ENCODE measurements around the gene CMTR2. TPM values are rescaled to one million over a fixed set of nuclear protein-coding genes. Genes with fewer than 3 reads are reported as not detected.
A peak's percentile ranks its signal among the peaks of the same experiment; 100 is the strongest.
"Not testable (repeated sequence)": the region's sequence is repeated elsewhere in the genome, so short reads cannot be mapped to it uniquely, and the experiment has no call there.

CMTR2 gene
- total RNA-seq, 1 donor from 2014 or later, result 23.1 TPM

GRCh38 chr16:71297341-71297634, 8.1 kb upstream of the CMTR2 start:
- no peaks in the 10 kb centered on the region for H3K4me1 ChIP-seq
- H3K4me3 ChIP-seq, result no peak overlapping the region
- intact Hi-C loops (cut with DNase I), result no loop called here
- no peaks in the 10 kb centered on the region for H3K27me3 ChIP-seq
- no peak for TF ChIP-seq CTCF (IDR thresholded peaks at IDR 0.05)
- no peak for DNase-seq (ENCODE audit: low spot score in 2 of 2)
- H3K27ac ChIP-seq, result no peak overlapping the region
- no peaks in the 10 kb centered on the region for H3K9me3 ChIP-seq
- no peaks in the 10 kb centered on the region for H3K36me3 ChIP-seq

DNA sequence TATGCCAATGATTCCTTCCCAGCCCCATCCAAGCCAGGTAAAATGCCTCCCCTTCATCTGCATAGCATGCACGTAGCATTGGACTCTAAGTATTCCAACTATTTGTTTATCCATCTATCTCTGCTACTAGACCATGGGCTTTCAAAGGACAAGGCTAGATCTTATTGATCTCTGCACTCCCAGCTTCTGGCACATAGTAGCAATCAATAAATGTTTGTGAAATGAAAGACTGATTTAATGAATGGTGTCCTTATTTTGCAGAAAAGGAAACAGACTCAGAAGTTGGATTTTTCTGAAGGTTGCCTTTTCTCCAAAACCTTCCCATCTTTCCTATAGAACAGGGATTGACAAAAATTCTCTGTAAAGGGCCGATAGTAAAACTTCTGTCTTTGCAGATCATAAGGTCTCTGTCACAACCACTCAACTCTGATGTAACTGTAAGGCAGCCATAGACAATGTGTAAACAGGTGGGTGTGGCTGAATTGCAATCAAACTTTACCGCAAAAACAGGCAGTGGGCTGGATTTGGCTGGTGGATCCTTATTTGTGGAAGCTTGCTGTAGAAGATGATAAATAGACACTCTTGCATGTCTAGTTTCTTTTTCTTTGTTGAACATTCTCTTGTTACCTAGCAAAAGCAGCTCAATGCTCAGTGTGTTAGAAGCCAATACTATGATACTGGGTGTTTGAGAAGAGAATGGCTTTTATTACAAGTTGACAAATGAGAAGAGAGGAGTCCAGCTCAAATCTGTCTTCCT, 7.6 kb upstream of the CMTR2 start:
- no peaks in the 10 kb centered on the region for H3K9me3 ChIP-seq
- intact Hi-C loops (cut with DNase I), result no loop called here
- no peak for TF ChIP-seq CTCF (IDR thresholded peaks at IDR 0.05)
- H3K27ac ChIP-seq, result no peak overlapping the region
- H3K27me3 ChIP-seq, result no peaks in the 10 kb centered on the region
- DNase-seq (ENCODE audit: low spot score in 2 of 2), result no peak
- H3K4me1 ChIP-seq, result no peaks in the 10 kb centered on the region
- no peaks in the 10 kb centered on the region for H3K36me3 ChIP-seq
- no peak overlapping the region for H3K4me3 ChIP-seq

DNA sequence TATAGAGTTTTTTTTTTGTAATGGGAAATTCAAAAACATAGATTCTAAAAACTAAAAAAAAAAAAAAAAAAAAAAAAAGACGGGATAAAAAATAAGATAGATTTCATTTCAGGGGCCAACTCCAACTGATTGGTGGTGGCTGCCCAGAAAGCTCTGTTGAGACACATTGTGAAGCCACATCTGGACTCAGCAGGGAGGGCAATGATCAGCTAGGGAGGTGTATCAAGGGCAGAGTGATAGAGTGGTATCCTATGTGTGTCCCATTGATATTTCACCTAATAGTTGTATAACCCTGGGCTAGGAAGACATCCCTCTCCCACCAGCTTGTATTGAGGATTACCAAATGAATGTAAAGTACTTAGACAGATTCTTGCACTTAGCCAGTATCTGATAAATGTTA, 6.7 kb upstream of the CMTR2 start:
- H3K4me3 ChIP-seq, result no peak overlapping the region
- TF ChIP-seq CTCF (IDR thresholded peaks at IDR 0.05), result no peak
- H3K27me3 ChIP-seq, result no peaks in the 10 kb centered on the region
- DNase-seq (ENCODE audit: low spot score in 2 of 2), result no peak
- no peaks in the 10 kb centered on the region for H3K4me1 ChIP-seq
- H3K9me3 ChIP-seq, result no peaks in the 10 kb centered on the region
- no peak overlapping the region for H3K27ac ChIP-seq
- H3K36me3 ChIP-seq, result no peaks in the 10 kb centered on the region
- intact Hi-C loops (cut with DNase I), result no loop called here

GRCh38 chr16:71293919-71294318, 4.7 kb upstream of the CMTR2 start:
- H3K27ac ChIP-seq, result no peak overlapping the region
- H3K36me3 ChIP-seq, result no peaks in the 10 kb centered on the region
- no peaks in the 10 kb centered on the region for H3K4me1 ChIP-seq
- H3K27me3 ChIP-seq, result no peaks in the 10 kb centered on the region
- intact Hi-C loops (cut with DNase I), result no loop called here
- no peak for TF ChIP-seq CTCF (IDR thresholded peaks at IDR 0.05)
- no peak for DNase-seq (ENCODE audit: low spot score in 2 of 2)
- H3K4me3 ChIP-seq, result no peak overlapping the region
- H3K9me3 ChIP-seq, result no peaks in the 10 kb centered on the region

DNA sequence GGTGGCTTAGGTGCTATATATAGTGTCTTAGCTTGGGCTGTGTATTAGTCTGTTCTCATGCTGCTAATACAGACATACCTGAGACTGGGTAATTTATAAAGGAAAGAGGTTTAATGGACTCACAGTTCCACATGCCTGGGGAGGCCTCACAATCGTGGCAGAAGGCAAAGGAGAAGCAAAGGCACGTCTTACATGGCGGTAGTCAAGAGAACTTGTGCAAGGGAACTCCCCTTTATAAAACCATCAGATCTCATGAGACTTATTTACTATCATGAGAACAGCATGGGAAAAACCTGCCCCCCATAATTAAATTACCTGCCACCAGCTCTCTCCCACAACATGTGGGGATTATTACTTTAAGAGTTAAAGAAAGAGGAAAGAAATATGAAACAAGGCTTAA, 2.9 kb upstream of the CMTR2 start:
- H3K9me3 ChIP-seq; H3K4me3 ChIP-seq; H3K27ac ChIP-seq; H3K27me3 ChIP-seq; DNase-seq (ENCODE audit: low spot score in 2 of 2); intact Hi-C loops (cut with DNase I); H3K36me3 ChIP-seq; H3K4me1 ChIP-seq: not testable (repeated sequence)

GRCh38 chr16:71289732-71290062, 495 bp upstream of the CMTR2 start:
- H3K27me3 ChIP-seq, result no peaks in the 10 kb centered on the region
- no peak for DNase-seq (ENCODE audit: low spot score in 2 of 2)
- H3K9me3 ChIP-seq, result peaks cover 0 to 7% of the 10 kb centered on the region in 2 donors
- peaks cover 10 to 15% of the 10 kb centered on the region in 2 donors for H3K36me3 ChIP-seq
- H3K27ac ChIP-seq, result peak overlapping the region; percentile 78 to 79
- no peak for TF ChIP-seq CTCF (IDR thresholded peaks at IDR 0.05)
- H3K4me3 ChIP-seq, result peak overlapping the region; percentile 63 to 76
- intact Hi-C loops (cut with DNase I), result loop anchor here (5.0 kb wide), 1 partner anchor 528 kb away; no protein-coding TSS in a partner anchor
- H3K4me1 ChIP-seq, result no peaks in the 10 kb centered on the region
